Panc1 (cell line): ENCODE results near the gene STRAP.

Experiments used
- CTCF ChIP-seq: fragments of 450-650 bp; IDR thresholded peaks from 2 replicates; pipeline ENCODE4 v1.5.1; 2017; ENCODE audit warnings: mild to moderate bottlenecking
- POLR2AphosphoS5 ChIP-seq: IDR thresholded peaks from 2 replicates; pipeline ENCODE4 v1.6.1; 2012; ENCODE audit warnings: mild to moderate bottlenecking, low read depth, low read length, moderate library complexity

GRCh38 chr12:15904378-15904920 is 22.3 kb downstream of the STRAP start:
- TF ChIP-seq POLR2AphosphoS5 (no peak), CTCF (no peak)
